Natural killer cell (primary cell): Measurements from ENCODE around the gene ARSI. TPM values are rescaled to one million over a fixed set of nuclear protein-coding genes. Genes with fewer than 3 reads are reported as not detected.

Experiments
- ATAC-seq, 3 donors: fragments of 150-1000 bp in 2 of 3; fragments of 200-7000 bp in 1 of 3; cut with Tn5 transposase; 1 replicate in 1 of 3; 2 replicates in 2 of 3; pipeline ENCODE4 v1.10.0; 2021; ENCODE audit warnings: mild to moderate bottlenecking in 2 of 3, moderate library complexity in 2 of 3
- DNase-seq, 2 donors: peaks; one replicate each; pipeline versions ENCODE4 v3.0.0 to v3.0.0-alpha.2; 2013 to 2021; ENCODE audit warnings: mixed read lengths in 1 of 2
- H3K27ac ChIP-seq: one replicate; pipeline ENCODE4 v1.5.1; 2013; ENCODE audit warnings: mild to moderate bottlenecking, low read length
- H3K27me3 ChIP-seq: one replicate; pipeline ENCODE4 v1.6.1; 2013; ENCODE audit warnings: low read length; ENCODE audit not compliant: control insufficient read depth, insufficient read depth
- H3K36me3 ChIP-seq: one replicate; pipeline ENCODE4 v1.6.1; 2013; ENCODE audit warnings: low read length; ENCODE audit not compliant: control insufficient read depth, insufficient read depth
- H3K4me1 ChIP-seq: one replicate; pipeline ENCODE4 v1.6.1; 2013; ENCODE audit warnings: low read length; ENCODE audit not compliant: control insufficient read depth, insufficient read depth
- H3K4me3 ChIP-seq: one replicate; pipeline ENCODE4 v1.5.1; 2013; ENCODE audit warnings: low read length
- H3K9me3 ChIP-seq: one replicate; pipeline ENCODE4 v1.6.1; 2013; ENCODE audit warnings: low read length; ENCODE audit not compliant: control insufficient read depth, insufficient read depth
- H3K27ac Mint-ChIP-seq, 2 donors: one replicate each; pipeline ENCODE4 v1.8.0; 2022; ENCODE audit warnings: mild to moderate bottlenecking in 2 of 2, mixed read lengths in 2 of 2, moderate library complexity in 1 of 2
- H3K27me3 Mint-ChIP-seq, 2 donors: one replicate each; pipeline ENCODE4 v1.8.0; 2022; ENCODE audit warnings: low read depth in 2 of 2, mixed read lengths in 2 of 2
- H3K36me3 Mint-ChIP-seq: one replicate; pipeline ENCODE4 v1.8.0; 2022; ENCODE audit warnings: mixed read lengths
- H3K4me1 Mint-ChIP-seq, 2 donors: one replicate each; pipeline ENCODE4 v1.8.0; 2022; ENCODE audit warnings: mixed read lengths in 2 of 2
- H3K4me3 Mint-ChIP-seq: one replicate; pipeline ENCODE4 v1.8.0; 2022; ENCODE audit warnings: mild to moderate bottlenecking, moderate library complexity, mixed read lengths
- H3K9me3 Mint-ChIP-seq, 2 donors: one replicate each; pipeline ENCODE4 v1.8.0; 2022; ENCODE audit warnings: mixed read lengths in 2 of 2
- WGBS: methylation state at CpG from one replicate; pipeline ENCODE4 v1.1.7; 2013; ENCODE audit warnings: missing lambda C conversion rate; ENCODE audit not compliant: insufficient coverage; 5-methylcytosine and 5-hydroxymethylcytosine counted together
- intact Hi-C: fragments of 100-400 bp; cut with micrococcal nuclease; formaldehyde crosslinking; loops from one replicate; pipeline ENCODE4 v1.14.2; 2022
- total RNA-seq, 4 donors: library from RNA; stranded (reverse); fragments of 120-200 nt in 1 of 4; gene quantifications; one replicate each; pipeline versions ENCODE4 v1.2.3 to v1.2.4, GENCODE V29; 2013 to 2022
- TF ChIP-seq, protein P1 (sequence below): fragments of 200-600 bp; IDR thresholded peaks from one replicate; pipeline ENCODE4 v1.8.0; 2022; ENCODE audit warnings: antibody characterized with exemption

The ARSI gene
- total RNA-seq, 3 donors from 2014 or later (not counting 1 experiment from before 2014, with no cell fraction given), result 0.19 TPM; not detected in 2

DNA sequence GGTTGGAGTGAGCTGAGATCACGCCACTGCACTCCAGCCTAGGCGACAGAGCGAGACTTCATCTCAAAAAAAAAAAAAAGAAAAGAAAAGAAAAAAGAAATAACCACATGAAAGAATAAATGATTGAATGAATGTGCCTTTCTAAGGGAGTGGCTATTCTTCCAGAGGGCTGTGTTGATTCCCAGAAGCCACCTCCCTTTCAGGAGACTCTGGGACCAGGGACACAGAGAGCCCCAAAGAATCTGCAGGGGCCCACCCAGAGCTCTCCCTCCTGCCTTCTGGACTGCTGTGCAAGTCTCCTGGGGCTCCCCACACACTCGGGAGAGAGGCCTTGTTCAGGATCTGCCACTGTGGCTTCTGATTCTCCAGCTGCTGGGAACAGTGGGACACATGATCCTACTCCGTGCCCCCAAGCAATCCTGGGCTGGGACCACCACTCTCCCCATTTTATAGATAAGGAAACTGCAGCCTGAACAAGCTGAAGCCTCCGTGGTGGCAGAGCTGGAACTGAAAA lies 36.8 kb downstream of the ARSI start:
- H3K27me3 ChIP-seq, result no peaks in the 10 kb centered on the region
- intact Hi-C loops, result no loop called here
- no peak overlapping the region for H3K4me3 Mint-ChIP-seq
- H3K9me3 Mint-ChIP-seq, result no peaks in the 10 kb centered on the region
- H3K36me3 ChIP-seq, result no peaks in the 10 kb centered on the region
- no peaks in the 10 kb centered on the region for H3K4me1 Mint-ChIP-seq
- no peaks in the 10 kb centered on the region for H3K9me3 ChIP-seq
- DNase-seq (no peak), ATAC-seq (no peak)
- no peak overlapping the region for H3K4me3 ChIP-seq
- H3K36me3 Mint-ChIP-seq, result no peaks in the 10 kb centered on the region
- peaks cover 0 to 2% of the 10 kb centered on the region in 2 donors for H3K27me3 Mint-ChIP-seq
- H3K27ac Mint-ChIP-seq, result no peak overlapping the region
- no peaks in the 10 kb centered on the region for H3K4me1 ChIP-seq
- 76% methylated on average over 3 of the region's 6 CpGs for WGBS
- TF ChIP-seq, protein P1, sequence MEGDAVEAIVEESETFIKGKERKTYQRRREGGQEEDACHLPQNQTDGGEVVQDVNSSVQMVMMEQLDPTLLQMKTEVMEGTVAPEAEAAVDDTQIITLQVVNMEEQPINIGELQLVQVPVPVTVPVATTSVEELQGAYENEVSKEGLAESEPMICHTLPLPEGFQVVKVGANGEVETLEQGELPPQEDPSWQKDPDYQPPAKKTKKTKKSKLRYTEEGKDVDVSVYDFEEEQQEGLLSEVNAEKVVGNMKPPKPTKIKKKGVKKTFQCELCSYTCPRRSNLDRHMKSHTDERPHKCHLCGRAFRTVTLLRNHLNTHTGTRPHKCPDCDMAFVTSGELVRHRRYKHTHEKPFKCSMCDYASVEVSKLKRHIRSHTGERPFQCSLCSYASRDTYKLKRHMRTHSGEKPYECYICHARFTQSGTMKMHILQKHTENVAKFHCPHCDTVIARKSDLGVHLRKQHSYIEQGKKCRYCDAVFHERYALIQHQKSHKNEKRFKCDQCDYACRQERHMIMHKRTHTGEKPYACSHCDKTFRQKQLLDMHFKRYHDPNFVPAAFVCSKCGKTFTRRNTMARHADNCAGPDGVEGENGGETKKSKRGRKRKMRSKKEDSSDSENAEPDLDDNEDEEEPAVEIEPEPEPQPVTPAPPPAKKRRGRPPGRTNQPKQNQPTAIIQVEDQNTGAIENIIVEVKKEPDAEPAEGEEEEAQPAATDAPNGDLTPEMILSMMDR, result no peak
- H3K27ac ChIP-seq, result no peak overlapping the region

- DNase-seq (no peak), ATAC-seq (no peak)
- no peaks in the 10 kb centered on the region for H3K36me3 ChIP-seq
- 88% methylated on average over 22 of the region's 23 CpGs for WGBS
- H3K4me3 ChIP-seq, result no peak overlapping the region
- Mint-ChIP-seq H3K9me3 (no peaks in the 10 kb centered on the region), H3K4me3 (no peak overlapping the region), H3K36me3 (no peaks in the 10 kb centered on the region), H3K27me3 (peaks cover 0 to 2% of the 10 kb centered on the region in 2 donors), H3K4me1 (no peaks in the 10 kb centered on the region), H3K27ac (no peak overlapping the region)
- H3K9me3 ChIP-seq, result no peaks in the 10 kb centered on the region
- TF ChIP-seq, protein P1, result no peak
- no peaks in the 10 kb centered on the region for H3K4me1 ChIP-seq
- H3K27ac ChIP-seq, result no peak overlapping the region
- no peaks in the 10 kb centered on the region for H3K27me3 ChIP-seq
- intact Hi-C loops, result no loop called here
These were observed 37.8 kb downstream of the ARSI start for GRCh38 chr5:150264667-150265603.

DNA sequence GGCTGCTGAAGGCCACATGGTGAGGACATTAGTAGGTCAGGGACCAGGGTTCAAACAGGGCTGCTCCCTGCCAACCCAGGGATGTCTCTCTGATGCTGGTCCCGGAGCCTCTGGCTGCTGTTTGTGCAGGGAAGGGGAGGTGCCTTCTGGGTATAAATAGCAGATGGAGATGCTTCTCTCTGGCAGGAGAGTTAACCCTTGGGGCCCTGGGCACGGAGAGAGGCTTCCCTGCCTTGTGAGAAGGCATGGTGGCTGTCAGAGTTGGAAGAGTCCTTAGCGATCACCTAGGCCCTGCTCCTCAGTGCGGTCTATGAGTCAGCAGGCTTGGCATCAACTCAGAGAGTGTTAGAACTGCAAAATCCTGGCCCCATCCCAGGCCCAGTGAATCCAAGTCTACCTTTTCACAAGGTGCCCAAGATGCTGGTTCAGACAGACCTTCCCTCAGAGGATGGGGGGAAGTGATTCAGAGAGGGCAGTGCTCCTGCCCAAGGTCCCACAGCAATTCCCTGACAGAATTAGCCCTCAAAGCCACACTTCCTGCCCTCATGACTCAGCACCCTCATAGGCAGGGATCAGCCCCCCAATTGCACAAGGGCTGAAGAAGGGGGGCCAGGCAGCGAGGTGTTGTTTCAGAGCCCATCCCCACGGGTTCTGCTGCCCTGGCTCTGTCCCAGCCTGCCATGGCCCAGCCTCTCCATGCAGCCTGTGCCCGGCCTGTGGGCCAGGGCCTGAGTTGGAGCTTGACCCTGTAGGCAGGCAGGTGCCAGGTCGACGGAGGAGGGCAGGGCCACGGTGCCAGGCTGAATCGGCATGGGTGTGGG lies 38.7 kb downstream of the ARSI start:
- H3K9me3 Mint-ChIP-seq, result no peaks in the 10 kb centered on the region

More for the DNA sequence above, 38.7 kb downstream of the ARSI start:
- H3K27me3 Mint-ChIP-seq, result peaks cover 0 to 2% of the 10 kb centered on the region in 2 donors
- ATAC-seq (no peak), DNase-seq (no peak)
- H3K4me3 Mint-ChIP-seq, result no peak overlapping the region
- Histone ChIP-seq H3K9me3 (no peaks in the 10 kb centered on the region), H3K27me3 (no peaks in the 10 kb centered on the region), H3K36me3 (no peaks in the 10 kb centered on the region), H3K4me1 (no peaks in the 10 kb centered on the region), H3K27ac (no peak overlapping the region), H3K4me3 (no peak overlapping the region)
- H3K4me1 Mint-ChIP-seq, result no peaks in the 10 kb centered on the region
- WGBS, result 56% methylated on average over 11 of the region's 11 CpGs
- TF ChIP-seq, protein P1, result no peak
- no peaks in the 10 kb centered on the region for H3K36me3 Mint-ChIP-seq
- intact Hi-C loops, result no loop called here
- no peak overlapping the region for H3K27ac Mint-ChIP-seq
